GM12872 (cell line): ENCODE data around the gene DARS1.

Source experiments
- CTCF ChIP-seq: IDR thresholded peaks from 3 replicates; pipeline ENCODE4 v1.5.1; 2011; ENCODE audit warnings: low read depth, mild to moderate bottlenecking, low read length, moderate library complexity; ENCODE audit not compliant: insufficient read depth

Gene DARS1

GRCh38 chr2:136028001-136028400, 42.6 kb upstream of the DARS1 start:
- TF ChIP-seq CTCF: no peak

- no peak for TF ChIP-seq CTCF
Observed at GRCh38 chr2:136027112-136027511, 41.7 kb upstream of the DARS1 start.

DNA sequence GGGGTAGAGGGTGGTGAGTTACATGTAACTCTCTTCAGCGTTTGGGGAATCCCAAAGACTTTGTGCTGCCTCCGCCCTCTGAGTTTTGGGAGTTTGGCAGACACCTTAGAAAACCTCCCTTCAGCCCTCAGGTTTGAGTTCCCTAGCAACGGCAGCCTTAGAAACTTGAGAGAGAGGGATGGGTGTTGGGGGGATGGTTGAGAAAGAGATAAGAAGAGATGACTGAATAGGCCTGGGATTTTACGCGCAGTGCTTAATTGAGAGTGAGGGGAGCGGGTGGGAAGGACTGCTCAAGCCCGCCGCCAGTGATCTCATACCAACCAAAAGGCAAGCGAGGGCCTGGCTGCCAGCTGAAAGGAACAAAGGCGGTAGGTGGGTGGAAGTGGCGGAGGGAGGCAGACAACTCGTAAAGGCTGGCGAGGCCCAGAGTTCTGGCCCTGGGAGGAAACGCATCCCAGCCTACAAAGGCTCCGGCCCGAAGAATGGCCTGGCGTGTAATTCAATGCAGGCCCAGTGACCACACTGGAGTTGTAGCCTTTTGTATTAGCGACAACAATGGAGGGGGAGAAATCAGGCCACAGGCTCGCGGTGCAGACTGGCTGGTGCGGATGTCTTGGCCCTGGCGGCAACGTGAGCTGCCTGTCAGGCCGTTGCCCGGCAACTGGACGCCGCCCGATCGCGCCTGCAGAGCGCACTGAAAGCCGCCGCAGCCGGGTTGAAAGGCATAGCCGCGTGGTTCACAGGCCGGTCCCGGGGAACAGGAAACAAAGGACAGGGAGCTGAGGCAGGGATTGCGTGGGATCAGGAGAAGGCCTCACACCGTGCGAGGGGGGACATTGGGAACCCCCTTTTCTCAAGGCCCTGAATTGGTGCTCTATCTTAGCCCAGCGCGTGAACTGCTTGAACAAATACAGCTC, 39.9 kb upstream of the DARS1 start:
- TF ChIP-seq CTCF: no peak

DNA sequence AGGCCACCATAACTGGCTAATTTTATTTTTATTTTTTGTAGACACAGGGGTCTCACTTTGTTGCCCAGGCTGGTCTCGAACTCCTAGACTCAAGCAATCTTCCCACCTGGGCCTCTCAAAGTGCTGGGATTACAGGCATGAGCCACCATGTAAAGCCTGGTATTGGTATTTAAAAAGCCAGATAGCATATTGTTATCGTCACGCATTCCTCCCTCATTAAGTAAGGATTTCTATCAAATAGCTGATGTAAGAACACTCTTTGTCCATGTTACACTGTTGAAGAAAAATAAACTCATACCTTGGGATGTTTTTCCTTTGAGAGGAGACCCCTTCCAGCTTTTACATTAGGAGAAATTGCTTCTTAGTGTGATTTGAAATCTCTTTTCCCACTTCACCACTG, 39.2 kb upstream of the DARS1 start:
- TF ChIP-seq CTCF: no peak

DNA sequence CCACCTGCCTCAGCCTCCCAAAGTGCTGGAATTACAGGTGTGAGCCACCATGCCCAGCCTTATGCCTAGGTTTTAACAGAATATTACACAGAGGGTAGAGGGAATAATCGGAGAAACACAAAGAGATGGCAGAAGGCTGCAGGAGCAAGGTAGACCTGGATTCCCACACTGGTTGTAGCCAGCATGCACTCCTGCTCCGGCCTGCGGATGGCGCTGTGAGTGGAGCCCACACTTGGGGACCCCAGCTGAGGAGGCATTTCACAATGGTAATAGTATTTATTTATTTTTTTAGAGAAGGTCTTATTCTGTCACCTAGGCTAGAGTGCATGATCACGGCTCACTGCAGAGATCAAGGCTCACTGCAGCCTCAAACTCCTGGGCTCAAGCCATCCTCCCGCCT, 38.8 kb upstream of the DARS1 start:
- TF ChIP-seq CTCF: no peak

GRCh38 chr2:136023416-136023815, 38.0 kb upstream of the DARS1 start:
- no peak for TF ChIP-seq CTCF

DNA sequence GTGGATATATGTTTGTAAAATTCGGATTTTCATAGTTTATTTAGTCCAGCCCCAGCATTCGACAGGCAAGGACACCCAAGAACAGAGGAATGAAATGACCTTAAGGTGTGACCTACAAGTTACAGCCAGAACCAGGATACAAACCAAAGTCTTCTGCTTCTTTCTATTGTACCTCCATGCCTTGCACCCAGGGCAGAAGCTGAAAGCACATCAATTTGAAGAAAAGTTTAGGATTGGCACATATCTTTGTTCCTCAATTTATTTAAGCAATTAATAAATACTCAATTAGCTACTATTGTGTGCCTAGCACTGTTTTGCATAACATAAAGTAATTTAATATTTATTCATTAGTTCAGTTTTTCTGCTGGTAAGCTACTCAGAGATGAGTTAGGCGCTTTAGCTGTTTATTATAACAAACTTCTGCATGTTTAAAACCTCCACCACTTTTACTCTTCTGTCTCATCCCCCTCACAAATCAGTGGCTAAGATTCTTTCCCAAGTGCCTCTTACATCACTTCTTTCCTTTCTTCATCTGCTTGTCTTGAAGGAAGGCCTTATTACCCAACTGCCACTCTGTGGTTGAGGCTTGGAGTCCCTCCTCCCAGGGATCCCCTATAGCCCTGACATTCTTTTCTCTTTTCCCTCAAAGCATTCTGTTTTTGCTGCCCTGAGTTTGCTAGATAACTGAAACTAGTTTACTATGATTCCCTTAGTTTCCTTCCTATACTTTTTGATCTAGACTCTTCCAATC, 37.1 kb upstream of the DARS1 start:
- TF ChIP-seq CTCF: no peak
